DMS53 (cell line): ENCODE results near the gene SGCE.
"Not testable (repeated sequence)": the region's sequence is repeated elsewhere in the genome, so short reads cannot be mapped to it uniquely, and the experiment has no call there.

Experiments used
- DNase-seq: peaks from one replicate; lab custom pipeline; 2025; lab: John Stamatoyannopoulos, UW

The SGCE gene, protein sequence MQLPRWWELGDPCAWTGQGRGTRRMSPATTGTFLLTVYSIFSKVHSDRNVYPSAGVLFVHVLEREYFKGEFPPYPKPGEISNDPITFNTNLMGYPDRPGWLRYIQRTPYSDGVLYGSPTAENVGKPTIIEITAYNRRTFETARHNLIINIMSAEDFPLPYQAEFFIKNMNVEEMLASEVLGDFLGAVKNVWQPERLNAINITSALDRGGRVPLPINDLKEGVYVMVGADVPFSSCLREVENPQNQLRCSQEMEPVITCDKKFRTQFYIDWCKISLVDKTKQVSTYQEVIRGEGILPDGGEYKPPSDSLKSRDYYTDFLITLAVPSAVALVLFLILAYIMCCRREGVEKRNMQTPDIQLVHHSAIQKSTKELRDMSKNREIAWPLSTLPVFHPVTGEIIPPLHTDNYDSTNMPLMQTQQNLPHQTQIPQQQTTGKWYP

DNA sequence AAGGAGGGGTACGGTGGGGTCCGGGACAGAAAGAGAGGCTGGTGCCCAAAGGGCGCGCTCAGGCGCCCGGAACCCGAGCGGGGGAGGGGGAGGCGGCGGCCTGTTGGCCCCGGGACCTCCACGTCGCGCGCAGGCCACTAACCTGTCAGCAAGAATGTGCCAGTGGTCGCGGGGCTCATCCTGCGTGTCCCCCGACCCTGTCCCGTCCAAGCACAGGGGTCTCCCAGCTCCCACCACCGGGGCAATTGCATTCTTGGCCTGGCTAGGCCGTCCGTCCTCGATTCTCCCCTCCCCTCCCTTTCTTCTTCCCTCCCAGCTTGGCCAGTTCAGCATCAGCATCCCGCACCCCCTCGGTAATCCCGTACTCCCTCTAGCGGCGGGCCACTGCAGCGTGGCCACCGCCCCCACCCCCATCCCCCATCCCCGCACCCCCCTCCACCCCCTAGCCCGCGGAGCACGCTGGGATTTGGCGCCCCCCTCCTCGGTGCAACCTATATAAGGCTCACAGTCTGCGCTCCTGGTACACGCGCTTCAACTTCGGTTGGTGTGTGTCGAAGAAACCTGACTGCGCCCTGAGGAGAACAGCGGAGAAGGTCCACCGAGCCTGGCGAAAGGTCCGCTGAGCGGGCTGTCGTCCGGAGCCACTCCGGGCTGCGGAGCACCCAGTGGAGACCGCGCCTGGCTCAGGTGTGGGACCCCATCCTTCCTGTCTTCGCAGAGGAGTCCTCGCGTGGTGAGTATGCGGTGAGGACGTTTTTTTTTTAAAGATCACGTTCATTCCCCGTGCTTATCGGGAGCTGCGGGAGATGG lies at the start of gene SGCE:
Gene SGCE, minus strand, starts transcription at position 286 of the 810 bp plus-strand sequence. Its CDS starts 35 bp downstream, at position 251.
- peak; percentile 92 for DNase-seq

DNA sequence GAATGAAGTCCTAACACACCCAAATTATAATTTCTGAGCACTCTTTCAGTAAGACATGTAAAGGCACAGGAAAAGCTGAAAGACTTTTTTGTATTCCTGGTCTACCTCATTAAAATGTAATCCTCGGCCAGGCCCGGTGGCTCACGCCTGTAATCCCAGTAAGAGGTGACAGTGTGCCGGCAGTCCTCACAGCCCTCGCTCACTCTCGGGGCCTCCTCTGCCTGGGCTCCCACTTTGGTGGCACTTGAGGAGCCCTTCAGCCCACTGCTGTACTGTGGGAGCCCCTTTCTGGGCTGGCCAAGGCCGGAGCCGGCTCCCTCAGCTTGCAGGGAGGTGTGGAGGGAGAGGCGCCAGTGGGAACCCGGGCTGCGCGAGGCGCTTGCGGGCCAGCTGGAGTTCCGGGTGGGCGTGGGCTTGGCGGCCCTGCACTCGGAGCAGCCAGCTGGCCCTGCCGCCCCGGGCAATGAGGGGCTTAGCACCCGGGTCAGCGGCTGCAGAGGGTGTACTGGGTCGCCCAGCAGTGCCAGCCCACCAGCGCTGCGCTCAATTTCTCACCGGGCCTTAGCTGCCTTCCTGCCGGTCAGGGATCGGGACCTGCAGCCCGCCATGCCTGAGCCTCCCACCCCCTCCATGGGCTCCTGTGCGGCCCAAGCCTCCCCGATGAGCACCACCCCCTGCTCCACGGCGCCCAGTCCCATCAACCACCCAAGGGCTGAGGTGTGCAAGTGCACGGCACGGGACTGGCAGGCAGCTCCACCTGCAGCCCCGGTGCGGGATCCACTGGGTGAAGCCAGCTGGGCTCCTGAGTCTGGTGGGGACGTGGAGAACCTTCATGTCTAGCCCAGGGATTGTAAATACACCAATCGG lies 49.5 kb upstream of the SGCE start:
- DNase-seq: not testable (repeated sequence)

DNA sequence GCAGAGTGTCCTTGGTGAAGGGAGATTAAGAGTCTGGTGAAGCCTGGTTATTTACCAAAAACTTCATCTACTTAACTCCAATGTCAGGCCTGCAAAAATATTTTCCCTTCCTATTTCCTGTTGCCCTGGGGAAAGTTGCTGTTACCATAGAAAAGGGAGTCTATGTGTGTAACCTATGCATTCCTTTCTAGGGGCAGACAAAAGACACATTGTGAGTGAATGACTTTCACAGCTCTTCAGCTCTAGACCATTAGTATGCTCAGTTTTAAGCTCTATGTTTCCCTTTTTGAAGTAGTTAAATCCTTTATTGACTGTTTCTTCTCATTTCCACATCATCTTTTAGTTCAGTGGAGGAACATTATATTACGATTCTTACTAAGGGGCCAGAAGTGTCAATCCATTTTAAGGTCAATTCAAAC lies 45.6 kb upstream of the SGCE start:
- peak; percentile 60 for DNase-seq

DNA sequence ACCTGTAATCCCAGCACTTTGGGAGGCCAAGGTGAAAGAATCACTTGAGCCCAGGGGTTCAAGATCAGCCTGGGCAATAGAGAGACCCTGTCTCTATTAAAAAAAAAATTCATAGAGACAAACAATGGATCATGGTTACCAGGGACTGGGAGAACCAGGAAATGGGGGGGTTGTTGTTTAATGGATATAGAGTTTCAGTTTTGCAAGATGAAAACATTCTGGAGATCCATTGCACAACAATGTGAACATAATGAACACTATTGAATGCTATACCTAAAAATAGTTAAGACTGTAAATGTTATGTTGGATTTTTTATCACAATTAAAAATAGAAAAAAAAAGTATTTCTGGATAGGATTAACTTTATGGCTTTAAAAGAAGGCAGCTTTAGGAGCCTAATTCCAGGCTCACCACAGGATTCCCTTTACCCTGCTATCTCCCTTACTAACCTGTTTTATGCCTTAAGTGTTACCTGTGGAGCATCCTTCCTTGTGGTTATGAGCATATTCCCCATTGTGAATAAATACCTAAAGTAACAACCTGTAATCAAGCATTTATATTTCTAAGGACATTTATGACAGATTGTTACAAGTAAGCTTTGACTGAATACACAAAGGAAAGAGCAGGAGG lies 45.1 kb upstream of the SGCE start:
- peak; percentile 13 for DNase-seq

DNA sequence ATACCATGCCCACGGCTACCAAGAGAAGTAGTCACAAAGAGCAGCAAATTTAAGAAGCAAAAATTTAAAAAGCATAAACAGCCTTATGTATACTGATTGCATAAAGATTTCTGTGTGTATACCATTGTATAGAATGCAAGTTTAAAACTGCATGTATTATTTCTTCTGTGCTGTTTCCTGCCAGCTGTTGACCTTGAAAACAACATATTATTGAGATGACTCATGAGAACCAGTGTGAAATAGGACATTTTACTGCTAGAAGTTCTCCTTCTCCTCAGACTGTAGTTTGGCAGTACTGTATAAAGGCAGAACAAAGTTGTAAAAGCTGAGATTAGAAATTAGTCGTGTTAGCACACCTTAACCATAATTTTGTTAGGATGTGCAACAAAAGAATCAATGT lies 42.3 kb upstream of the SGCE start:
- peak; percentile 60 for DNase-seq

DNA sequence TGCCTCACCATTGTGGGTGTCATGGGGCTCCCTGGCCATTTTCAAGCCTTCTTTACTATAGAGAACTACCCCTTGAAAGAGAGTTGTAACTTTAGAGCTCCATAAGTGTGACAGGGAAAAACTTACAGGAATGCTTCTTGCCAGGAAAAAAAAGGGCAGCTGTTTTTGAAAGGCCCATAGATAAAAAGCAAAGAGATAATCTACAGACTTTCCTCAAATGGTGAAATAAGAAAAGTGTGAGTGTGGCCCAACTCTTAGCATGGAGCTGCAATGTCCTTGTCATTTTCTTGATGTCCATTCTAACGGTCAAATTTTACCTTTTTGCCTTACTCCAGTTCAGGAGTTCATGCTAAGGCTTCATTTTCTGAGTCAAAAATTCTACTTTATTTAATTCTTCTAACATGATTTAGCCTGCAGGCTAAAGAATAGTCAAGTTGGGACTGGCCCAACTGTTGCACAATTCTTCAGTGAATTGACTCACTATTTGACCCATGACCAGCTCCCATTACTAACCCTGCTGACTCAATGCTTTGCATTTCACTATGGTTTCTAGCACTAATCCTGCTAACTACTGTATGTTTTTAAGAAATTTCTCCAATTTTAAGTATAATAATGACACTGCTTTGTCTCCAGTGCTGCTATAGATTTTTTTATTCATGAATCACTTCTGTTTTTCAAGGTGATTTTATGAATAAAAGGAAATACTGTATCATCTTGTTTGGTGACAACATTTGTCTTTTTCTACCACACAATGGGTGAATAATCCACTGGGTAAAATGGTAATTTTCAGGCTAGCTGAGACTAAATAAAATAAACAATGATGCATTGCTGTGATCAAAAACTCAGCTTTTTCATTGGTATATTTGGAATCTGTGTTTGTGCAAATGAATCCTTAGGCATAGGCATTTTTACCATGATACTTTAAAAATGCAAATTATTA lies 41.4 kb upstream of the SGCE start:
- DNase-seq: peak; percentile 58

DNA sequence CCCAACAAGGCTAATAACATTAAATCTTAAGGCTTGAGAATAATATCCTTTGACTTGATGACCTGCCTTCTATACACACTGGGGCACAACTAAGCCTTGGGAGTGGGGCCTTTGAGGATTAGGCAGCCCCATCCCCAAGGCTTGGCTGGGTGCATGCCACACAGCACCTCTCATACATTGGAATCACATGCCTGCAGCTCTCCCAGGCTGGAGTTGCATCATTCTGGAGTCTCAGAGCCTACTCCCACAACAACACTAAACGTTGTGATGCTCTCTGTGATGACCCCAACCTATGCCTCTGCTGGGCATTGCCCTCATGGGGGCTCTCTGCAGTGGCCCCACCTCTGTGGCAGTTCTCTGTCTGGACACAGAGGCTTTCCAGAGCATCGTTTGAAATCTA lies 31.9 kb upstream of the SGCE start:
- DNase-seq: no peak

DNA sequence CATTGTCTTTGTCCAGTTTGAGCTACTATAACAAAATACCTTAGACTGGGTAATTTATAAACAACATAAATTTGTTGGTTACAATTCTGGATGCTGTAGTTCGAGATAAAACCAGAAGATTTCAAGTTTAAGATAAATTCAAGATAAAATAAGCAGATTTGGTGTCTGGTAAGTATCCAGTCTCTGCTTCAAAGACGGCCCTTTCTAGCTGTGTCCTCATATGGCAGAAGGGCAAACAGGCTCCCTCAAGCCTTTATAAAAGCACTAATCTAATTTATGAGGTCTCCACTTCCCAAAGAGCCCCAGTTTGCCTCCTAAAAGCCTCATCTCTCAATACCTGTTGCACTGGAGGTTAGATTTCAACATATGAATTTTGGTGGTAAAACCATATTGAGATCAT lies 31.1 kb upstream of the SGCE start:
- DNase-seq: no peak

DNA sequence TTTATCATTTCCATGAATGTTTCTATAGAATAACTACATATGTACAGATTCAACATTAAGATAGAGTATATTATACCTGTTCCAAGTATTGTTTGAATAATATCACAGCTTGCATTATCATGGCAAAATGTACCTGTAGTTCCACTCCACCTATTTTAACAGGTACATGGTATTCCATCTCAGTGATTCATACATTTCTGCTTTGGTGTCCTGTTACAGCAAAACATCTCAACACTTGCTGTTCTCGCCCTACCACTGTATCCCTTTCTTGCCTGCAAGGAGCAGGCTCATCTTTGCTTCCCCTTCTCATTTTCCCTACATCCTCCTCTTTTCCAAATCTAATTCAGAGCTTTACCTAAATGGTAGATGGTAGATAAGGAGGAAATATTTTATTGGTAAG lies 27.1 kb upstream of the SGCE start:
- no peak for DNase-seq

DNA sequence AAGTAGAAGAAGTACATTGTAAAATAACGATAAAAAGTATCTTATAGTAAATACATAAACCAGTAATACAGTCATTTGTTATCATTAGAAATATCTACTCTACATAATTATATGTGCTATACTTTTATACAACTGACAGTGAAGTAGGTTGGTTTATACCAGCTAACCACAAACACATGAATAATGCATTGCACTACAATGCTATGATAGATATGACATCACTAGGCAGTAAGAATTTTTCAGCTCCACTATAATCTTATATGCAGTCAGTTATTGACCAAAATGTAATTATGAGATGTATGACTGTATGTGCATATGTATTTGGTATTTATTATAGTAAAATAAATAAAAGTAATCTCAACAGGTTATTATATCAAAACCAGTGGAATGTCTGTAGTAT lies 23.4 kb upstream of the SGCE start:
- DNase-seq: no peak

DNA sequence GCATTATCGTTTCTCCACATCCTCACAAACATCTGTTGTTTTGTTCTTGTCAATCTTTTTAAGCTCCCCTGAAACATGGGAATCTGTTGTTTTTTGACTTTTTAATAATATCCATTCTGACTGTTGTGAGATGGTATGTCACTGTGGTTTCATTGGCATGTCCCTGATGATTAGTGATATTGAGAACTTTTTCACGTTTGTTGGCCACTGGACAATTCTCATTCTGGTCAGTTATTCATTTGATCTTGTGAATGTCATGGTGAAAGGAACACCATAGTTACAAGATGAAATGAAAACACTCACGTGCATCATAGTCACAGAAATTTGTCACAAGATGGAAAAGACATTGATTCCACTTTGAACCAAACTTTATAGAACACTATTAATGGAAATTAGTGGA lies 20.5 kb upstream of the SGCE start:
- DNase-seq: no peak

DNA sequence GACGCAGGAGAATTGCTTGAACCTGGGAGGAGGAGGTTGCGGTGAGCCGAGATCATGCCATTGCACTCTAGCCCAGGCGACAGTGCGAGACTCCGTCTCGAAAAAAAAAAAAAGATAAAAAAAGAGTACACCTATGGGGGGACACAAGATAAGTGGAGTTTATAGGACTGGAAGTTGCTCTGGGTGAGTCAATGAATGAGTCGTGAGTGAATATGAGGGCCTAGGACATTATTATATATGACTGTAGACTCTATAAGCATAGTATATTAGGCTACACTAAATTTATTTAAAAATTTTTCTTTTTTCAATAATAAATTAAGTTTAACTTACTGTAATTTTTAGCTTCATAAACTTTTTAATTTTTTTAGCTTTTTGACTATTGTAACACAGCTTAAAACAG lies 19.4 kb upstream of the SGCE start:
- DNase-seq: no peak

DNA sequence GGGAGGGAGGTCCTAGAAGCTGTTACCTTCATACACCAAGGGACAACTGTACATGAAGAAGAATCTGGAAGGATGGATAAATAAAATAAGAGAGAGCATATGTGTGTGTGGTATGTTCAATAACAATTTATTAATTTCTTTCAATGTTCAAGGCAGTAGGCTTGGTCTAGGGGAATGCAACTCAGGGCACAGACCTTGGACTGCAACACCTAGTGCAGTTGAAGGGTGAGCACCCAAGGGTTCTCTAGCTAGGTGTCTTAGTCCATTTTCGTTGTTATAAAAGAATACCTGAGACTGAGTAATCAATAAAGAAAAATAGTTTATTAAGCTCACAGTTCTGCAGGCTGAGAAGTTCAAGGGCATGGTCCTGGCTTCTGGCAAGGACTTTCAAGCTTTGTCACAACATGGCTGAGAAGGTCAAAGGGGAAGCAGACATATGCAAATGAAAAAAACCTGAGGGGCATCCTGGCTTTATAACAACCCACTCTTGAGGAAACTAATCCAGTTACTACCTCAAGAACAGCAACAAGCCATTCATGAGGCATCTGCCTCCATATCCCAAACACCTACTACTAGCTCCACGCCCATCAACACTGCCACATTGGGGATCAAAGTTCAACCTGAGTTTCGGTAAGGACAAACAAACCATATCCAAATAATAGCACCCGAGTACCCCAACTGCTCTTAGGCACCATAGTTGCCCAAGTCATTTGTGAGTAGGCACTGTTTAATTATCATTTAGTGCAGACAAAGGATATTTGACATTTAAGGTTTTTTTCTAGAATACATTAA lies 15.7 kb upstream of the SGCE start:
- no peak for DNase-seq

DNA sequence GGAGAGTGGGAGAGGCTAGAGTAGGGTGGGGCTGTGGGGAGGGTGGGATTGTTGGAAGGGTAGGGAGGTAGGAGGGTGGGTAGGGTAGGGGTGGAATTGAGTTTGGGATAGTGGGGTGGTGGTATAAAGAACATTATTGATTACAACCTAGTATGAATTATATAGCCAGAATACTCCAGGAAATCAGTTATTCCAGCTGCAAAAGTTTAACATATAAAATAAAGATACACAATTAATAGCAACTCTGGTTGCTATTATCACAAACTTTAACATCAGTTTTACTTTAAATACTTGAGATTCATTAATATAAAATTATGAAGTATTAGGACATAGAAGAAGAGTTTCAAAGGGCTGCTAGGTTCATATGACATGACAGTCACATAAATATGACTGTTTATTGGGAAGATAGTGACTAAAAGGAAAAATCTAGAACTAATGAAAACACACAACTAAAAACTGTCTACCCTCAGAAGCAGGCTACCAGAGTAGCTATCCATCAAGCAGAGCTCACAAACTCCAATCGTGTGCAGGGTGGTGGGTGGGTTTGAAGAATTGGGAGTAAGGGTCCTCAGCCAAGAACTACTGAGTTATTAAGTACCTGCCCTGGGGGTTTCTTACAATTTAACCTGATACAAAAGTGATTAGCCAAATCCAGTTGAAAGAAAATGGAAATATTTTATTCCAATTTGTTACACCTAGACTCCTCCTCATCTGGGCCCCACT lies 14.0 kb upstream of the SGCE start:
- no peak for DNase-seq

DNA sequence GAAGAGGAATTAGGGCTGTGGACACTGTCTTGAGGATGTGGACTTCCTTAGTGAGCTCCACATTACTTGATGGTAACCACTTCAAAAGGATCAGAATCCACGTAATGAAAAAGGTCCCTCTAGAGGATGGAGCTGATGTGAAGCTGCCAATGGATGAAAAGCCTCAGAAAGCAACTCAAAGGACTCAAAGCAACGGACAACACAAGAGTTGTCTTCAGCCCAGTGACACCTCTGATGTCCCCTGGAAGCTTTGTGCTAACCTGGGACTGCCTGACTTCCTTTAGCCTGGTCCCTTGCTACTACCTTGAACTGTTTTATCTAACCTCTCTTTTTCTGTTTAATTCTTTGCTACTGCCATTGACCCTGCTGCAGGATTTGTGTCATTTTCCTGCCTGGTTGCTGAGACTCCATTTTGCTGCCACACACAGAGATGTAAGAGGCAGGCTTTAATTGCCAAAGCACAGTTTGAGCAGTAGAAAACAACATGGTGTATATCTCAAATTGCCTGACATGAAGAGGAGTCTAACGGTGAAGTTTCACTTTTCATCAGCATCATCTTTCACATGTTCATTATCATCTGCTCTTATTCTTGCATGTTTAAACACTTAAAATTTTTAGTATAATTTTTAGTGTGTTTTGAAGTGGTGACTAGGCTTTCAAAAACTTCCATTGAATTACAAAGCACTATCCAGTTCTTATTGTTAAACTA lies 11.1 kb upstream of the SGCE start:
- DNase-seq: no peak

DNA sequence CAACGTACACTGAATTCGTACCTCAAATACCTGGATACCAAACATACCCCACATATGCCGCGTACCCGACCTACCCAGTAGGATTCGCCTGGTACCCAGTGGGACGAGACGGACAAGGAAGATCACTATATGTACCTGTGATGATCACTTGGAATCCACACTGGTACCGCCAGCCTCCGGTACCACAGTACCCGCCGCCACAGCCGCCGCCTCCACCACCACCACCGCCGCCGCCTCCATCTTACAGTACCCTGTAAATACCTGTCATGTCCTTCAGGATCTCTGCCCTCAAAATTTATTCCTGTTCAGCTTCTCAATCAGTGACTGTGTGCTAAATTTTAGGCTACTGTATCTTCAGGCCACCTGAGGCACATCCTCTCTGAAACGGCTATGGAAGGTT lies 9.5 kb upstream of the SGCE start:
- no peak for DNase-seq

DNA sequence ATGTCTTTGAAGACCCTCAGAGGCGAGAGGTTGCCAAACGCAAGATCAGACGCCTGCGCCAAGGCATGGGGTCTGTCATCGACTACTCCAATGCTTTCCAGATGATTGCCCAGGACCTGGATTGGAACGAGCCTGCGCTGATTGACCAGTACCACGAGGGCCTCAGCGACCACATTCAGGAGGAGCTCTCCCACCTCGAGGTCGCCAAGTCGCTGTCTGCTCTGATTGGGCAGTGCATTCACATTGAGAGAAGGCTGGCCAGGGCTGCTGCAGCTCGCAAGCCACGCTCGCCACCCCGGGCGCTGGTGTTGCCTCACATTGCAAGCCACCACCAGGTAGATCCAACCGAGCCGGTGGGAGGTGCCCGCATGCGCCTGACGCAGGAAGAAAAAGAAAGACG lies 8.1 kb upstream of the SGCE start:
- no peak for DNase-seq

DNA sequence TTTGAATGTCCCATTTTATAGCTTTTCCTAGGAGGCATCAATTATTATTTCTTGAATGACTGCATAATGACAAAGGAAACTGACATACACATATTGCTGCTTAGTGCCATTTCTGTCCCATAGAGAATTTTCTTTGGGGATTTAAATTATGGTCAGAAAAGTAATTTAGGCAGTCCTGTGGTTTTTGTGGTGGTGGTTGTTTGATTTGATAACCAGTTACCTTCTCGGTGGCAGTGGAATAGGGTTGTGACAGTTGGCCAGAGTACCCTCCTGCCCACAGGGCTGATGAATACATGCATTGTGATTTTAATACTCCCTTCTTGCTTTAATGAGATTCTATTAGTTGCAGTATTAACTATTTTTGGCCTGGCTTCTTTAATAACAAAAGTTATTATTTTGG lies 6.6 kb upstream of the SGCE start:
- DNase-seq: no peak

DNA sequence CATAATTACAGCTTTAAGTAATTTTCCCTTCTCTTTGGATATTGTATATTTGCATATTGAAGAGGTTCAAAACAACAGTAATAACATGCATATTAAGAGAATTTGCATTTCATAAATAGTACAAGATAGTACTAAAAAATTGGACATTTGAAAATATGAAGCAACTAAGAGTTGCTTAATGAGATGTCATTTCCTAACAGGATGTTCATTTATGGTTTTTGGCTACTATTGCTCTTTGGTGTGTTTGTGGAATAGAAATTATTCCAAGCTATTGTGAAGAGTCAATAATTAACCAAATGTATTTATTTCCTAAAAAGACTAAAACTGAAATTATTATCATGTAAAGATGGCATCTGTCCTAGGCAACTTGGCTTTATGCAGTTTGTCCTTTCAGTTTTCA lies 4.1 kb upstream of the SGCE start:
- no peak for DNase-seq
